CD4-positive, alpha-beta T cell (primary cell): ENCODE results near the gene SUSD6. TPM values are rescaled to one million over a fixed set of nuclear protein-coding genes. Genes with fewer than 3 reads are reported as not detected.

ENCODE experiments used
- ATAC-seq: fragments of 200-7000 bp; cut with Tn5 transposase; one replicate; pipeline ENCODE4 v1.10.0; 2022; ENCODE audit warnings: mild to moderate bottlenecking; ENCODE audit not compliant: poor library complexity
- CTCF ChIA-PET: fragments of 350-600 bp; sonication (Branson Sonifier 250); formaldehyde crosslinking; loops from one replicate; lab custom pipeline; 2021; ENCODE audit warnings: antibody characterized with exemption, inconsistent platforms; lab: Charles Lee
- POLR2A ChIA-PET: fragments of 350-600 bp; sonication (Branson Sonifier 250); formaldehyde crosslinking; loops from one replicate; lab custom pipeline; 2021; ENCODE audit warnings: antibody characterized with exemption, inconsistent platforms; lab: Charles Lee
- DNase-seq, 14 experiments: peaks; one replicate each; pipeline ENCODE4 v3.0.0-alpha.2; 2013 to 2020; ENCODE audit warnings: mixed read lengths in 2 of 14
- H3K27ac ChIP-seq, 2 donors: one replicate each; pipeline versions ENCODE4 v1.5.1 to v1.7.0; 2013; ENCODE audit warnings: low read length in 2 of 2, low read depth in 1 of 2, mild to moderate bottlenecking in 1 of 2
- H3K27me3 ChIP-seq, 2 experiments: 1 replicate in 1 of 2; 2 replicates in 1 of 2; pipeline versions ENCODE4 v1.6.1 to v1.7.0; 2013; ENCODE audit warnings: low read length in 2 of 2, control low read depth in 1 of 2, mild to moderate bottlenecking in 1 of 2, moderate library complexity in 1 of 2; ENCODE audit not compliant: insufficient read depth in 2 of 2, control insufficient read depth in 1 of 2
- H3K36me3 ChIP-seq: one replicate; pipeline ENCODE4 v1.6.1; 2013; ENCODE audit warnings: low read length, control low read depth; ENCODE audit not compliant: insufficient read depth
- H3K4me1 ChIP-seq: one replicate; pipeline ENCODE4 v1.6.1; 2013; ENCODE audit warnings: low read length, control low read depth; ENCODE audit not compliant: insufficient read depth
- H3K4me3 ChIP-seq: one replicate; pipeline ENCODE4 v1.5.1; 2013; ENCODE audit warnings: mild to moderate bottlenecking, low read length, moderate library complexity
- H3K9me3 ChIP-seq, 2 experiments: 1 replicate in 1 of 2; 2 replicates in 1 of 2; pipeline versions ENCODE4 v1.6.1 to v1.7.0; 2013; ENCODE audit warnings: low read length in 2 of 2, mild to moderate bottlenecking in 2 of 2, control low read depth in 1 of 2, moderate library complexity in 1 of 2; ENCODE audit not compliant: control insufficient read depth in 1 of 2, insufficient read depth in 1 of 2
- H3K27ac Mint-ChIP-seq: one replicate; pipeline ENCODE4 v1.8.0; 2020; ENCODE audit warnings: mixed read lengths
- H3K27me3 Mint-ChIP-seq: one replicate; pipeline ENCODE4 v1.8.0; 2021; ENCODE audit warnings: mixed read lengths
- H3K36me3 Mint-ChIP-seq: one replicate; pipeline ENCODE4 v1.8.0; 2021; ENCODE audit warnings: low read depth, mixed read lengths
- H3K4me1 Mint-ChIP-seq: one replicate; pipeline ENCODE4 v1.8.0; 2021; ENCODE audit warnings: low read depth, mixed read lengths
- H3K4me3 Mint-ChIP-seq: one replicate; pipeline ENCODE4 v1.8.0; 2020; ENCODE audit warnings: mild to moderate bottlenecking, mixed read lengths
- H3K9me3 Mint-ChIP-seq: one replicate; pipeline ENCODE4 v1.8.0; 2020; ENCODE audit warnings: mixed read lengths
- CTCF ChIP-seq: fragments of 200-600 bp; IDR thresholded peaks from one replicate; pipeline ENCODE4 v1.8.0; 2022; ENCODE audit warnings: antibody characterized with exemption, mild to moderate bottlenecking
- intact Hi-C, 2 experiments: fragments of 100-400 bp; cut with DNase I in 1 of 2; cut with micrococcal nuclease in 1 of 2; formaldehyde crosslinking; loops; one replicate each; pipeline versions ENCODE4 v1.15.1 to v1.9.0; 2023 to 2025; cut with DNase I, micrococcal nuclease
- total RNA-seq, 174 experiments: library from RNA in 2 of 174; stranded (reverse) in 2 of 174; gene quantifications; one replicate each; pipeline ENCODE4 v1.2.3 and lab custom pipeline; 2021 to 2026

Gene SUSD6
- total RNA-seq, 2 experiments from 2014 or later: 93.7 to 95.1 TPM

GRCh38 chr14:69712599-69713088 lies 101.2 kb downstream of the SUSD6 start:
- Mint-ChIP-seq H3K9me3 (no peaks in the 10 kb centered on the region), H3K36me3 (peaks cover 69% of the 10 kb centered on the region), H3K27ac (peak overlapping the region; percentile 57), H3K27me3 (no peaks in the 10 kb centered on the region), H3K4me3 (no peak overlapping the region), H3K4me1 (peaks cover 34% of the 10 kb centered on the region)
- intact Hi-C loops: no loop called here
- ChIA-PET POLR2A (no interaction called here), CTCF (interaction anchor here (1.4 kb wide), 1 partner anchor 106 kb away, joined by 3 read pairs; no protein-coding TSS in a partner anchor)
- Histone ChIP-seq H3K4me3 (no peak overlapping the region), H3K4me1 (peaks cover 45% of the 10 kb centered on the region), H3K27ac (no peak overlapping the region), H3K27me3 (no peaks in the 10 kb centered on the region), H3K9me3 (no peaks in the 10 kb centered on the region), H3K36me3 (peaks cover 52% of the 10 kb centered on the region)
- peak in 1 of 14 experiments; percentile 36 for DNase-seq
- ATAC-seq: no peak
- TF ChIP-seq CTCF: no peak

- intact Hi-C loops: no loop called here
- Histone ChIP-seq H3K4me3 (no peak overlapping the region), H3K4me1 (peaks cover 47% of the 10 kb centered on the region), H3K27ac (peak overlapping the region in 1 of 2 donors; percentile 3), H3K27me3 (no peaks in the 10 kb centered on the region), H3K36me3 (peaks cover 47% of the 10 kb centered on the region), H3K9me3 (no peaks in the 10 kb centered on the region)
- no peak for DNase-seq
- Mint-ChIP-seq H3K4me3 (no peak overlapping the region), H3K4me1 (peaks cover 34% of the 10 kb centered on the region), H3K9me3 (no peaks in the 10 kb centered on the region), H3K27ac (peak overlapping the region; percentile 57), H3K36me3 (peaks cover 64% of the 10 kb centered on the region), H3K27me3 (no peaks in the 10 kb centered on the region)
- ATAC-seq: no peak
- POLR2A ChIA-PET: no interaction called here
- CTCF ChIA-PET: interaction anchor here (0.9 to 1.4 kb wide), 2 partner anchors 105 to 106 kb away, joined by 3 read pairs; no protein-coding TSS in a partner anchor
- no peak for TF ChIP-seq CTCF
These were observed 101.9 kb downstream of the SUSD6 start for GRCh38 chr14:69713209-69713781.

GRCh38 chr14:69713993-69714679 lies 102.7 kb downstream of the SUSD6 start:
- no peak overlapping the region for H3K4me3 Mint-ChIP-seq
- Histone ChIP-seq H3K4me3 (no peak overlapping the region), H3K27me3 (no peaks in the 10 kb centered on the region), H3K36me3 (peaks cover 38% of the 10 kb centered on the region), H3K27ac (no peak overlapping the region), H3K4me1 (peaks cover 47% of the 10 kb centered on the region), H3K9me3 (no peaks in the 10 kb centered on the region)
- intact Hi-C loops: no loop called here
- peaks cover 27% of the 10 kb centered on the region for H3K4me1 Mint-ChIP-seq
- H3K27me3 Mint-ChIP-seq: no peaks in the 10 kb centered on the region
- H3K36me3 Mint-ChIP-seq: peaks cover 56% of the 10 kb centered on the region
- H3K9me3 Mint-ChIP-seq: no peaks in the 10 kb centered on the region
- ChIA-PET POLR2A (interaction anchor here (1.3 kb wide), 1 partner anchor 52 kb away, joined by 4 read pairs; the partner anchor contains the start of gene SRSF5), CTCF (interaction anchor here (0.9 to 1.4 kb wide), 2 partner anchors 104 to 107 kb away, joined by 3 read pairs; no protein-coding TSS in a partner anchor)
- no peak for TF ChIP-seq CTCF
- ATAC-seq (no peak), DNase-seq (no peak)
- no peak overlapping the region for H3K27ac Mint-ChIP-seq
